Measurements from ENCODE around the gene RASGRF1.
"Not testable (repeated sequence)": the region's sequence is repeated elsewhere in the genome, so short reads cannot be mapped to it uniquely, and the experiment has no call there.

The RASGRF1 gene

DNA sequence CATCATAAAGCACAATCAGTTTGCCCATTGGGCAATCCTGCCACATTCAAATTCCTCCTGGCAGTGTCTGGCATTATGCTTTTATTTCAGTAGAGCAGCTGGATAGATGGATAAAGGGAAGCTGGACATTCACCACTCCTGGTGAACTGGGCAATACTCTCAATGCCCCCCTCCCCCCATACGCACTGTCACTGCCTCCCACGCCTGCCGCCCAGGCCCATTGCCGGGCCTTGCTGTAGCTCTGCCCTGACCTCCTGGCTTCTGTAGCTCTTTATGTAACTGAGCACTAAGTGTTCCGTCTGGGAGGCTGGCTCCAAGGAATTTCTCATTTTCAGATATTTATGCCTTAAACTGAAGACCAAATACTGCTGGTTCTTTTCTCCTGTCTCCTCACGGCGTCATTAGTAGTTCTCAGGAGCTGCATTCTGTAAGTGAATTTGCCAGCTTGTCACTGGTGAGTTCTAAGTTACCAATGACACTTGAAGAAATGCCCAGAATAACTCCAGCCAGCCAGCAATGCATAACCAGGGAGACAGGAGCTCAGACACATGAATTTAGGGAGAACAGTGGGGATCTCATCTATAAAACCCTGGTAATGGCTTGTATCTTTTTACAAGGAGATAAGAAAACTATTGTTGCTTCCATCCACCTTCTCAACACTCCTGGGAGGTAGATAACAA lies 25.5 kb upstream of the RASGRF1 start:
- no peak overlapping the region for H3K4me2 ChIP-seq (ENCODE audit: low read depth, low read length, poor library complexity, severe bottlenecking)
- H3K9me3 ChIP-seq (ENCODE audit: insufficient read depth, low read depth, low read length), result no peaks in the 10 kb centered on the region
- H3K9ac ChIP-seq (ENCODE audit: low read depth, low read length, poor library complexity, severe bottlenecking), result no peak overlapping the region
- H3K9me2 ChIP-seq (replicated peaks; ENCODE audit: low read depth, low read length), result no peaks in the 10 kb centered on the region
- no peak overlapping the region for H2AFZ ChIP-seq (ENCODE audit: low read length)
- H3K79me2 ChIP-seq (ENCODE audit: insufficient read depth, low read length), result no peaks in the 10 kb centered on the region
- no peaks in the 10 kb centered on the region for H3F3A ChIP-seq (ENCODE audit: low read depth)
- no peaks in the 10 kb centered on the region for H3K27me3 ChIP-seq (ENCODE audit: insufficient read depth, low read length, poor library complexity, severe bottlenecking)
- H3K36me3 ChIP-seq (ENCODE audit: insufficient read depth, low read length), result no peaks in the 10 kb centered on the region
- no peak for TF ChIP-seq EZH2phosphoT487 (IDR thresholded peaks at IDR 0.05; ENCODE audit: borderline replicate concordance)
- TF ChIP-seq, protein P1, sequence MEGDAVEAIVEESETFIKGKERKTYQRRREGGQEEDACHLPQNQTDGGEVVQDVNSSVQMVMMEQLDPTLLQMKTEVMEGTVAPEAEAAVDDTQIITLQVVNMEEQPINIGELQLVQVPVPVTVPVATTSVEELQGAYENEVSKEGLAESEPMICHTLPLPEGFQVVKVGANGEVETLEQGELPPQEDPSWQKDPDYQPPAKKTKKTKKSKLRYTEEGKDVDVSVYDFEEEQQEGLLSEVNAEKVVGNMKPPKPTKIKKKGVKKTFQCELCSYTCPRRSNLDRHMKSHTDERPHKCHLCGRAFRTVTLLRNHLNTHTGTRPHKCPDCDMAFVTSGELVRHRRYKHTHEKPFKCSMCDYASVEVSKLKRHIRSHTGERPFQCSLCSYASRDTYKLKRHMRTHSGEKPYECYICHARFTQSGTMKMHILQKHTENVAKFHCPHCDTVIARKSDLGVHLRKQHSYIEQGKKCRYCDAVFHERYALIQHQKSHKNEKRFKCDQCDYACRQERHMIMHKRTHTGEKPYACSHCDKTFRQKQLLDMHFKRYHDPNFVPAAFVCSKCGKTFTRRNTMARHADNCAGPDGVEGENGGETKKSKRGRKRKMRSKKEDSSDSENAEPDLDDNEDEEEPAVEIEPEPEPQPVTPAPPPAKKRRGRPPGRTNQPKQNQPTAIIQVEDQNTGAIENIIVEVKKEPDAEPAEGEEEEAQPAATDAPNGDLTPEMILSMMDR (conservative IDR thresholded peaks at IDR 0.05; ENCODE audit: low read length), result no peak
- H3K4me1 ChIP-seq (ENCODE audit: insufficient read depth, low read length, poor library complexity, severe bottlenecking), result no peaks in the 10 kb centered on the region
- H3K4me3 ChIP-seq (ENCODE audit: low read length, poor library complexity, severe bottlenecking), result no peak overlapping the region
- no peaks in the 10 kb centered on the region for H4K20me1 ChIP-seq (ENCODE audit: insufficient read depth, low read length, poor library complexity, severe bottlenecking)

DNA sequence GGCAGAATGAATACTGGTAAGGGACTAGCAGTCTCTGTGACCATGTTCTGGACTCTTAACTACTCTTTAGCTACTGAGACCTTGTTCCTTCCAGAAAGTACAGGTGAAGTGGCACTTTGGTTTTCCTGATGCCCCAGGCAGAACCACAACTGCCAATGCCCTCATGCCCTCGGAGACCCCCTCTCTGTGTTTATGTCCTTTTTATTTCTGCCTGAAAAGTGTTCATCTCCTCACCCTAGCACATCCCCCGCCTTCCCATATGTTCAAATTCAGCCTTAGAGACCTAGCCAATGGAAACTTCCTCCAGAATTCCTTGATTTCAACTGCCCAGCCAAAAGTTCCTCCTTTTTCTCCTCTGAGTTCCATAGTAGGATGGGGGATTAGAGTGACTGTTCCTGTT lies 23.3 kb upstream of the RASGRF1 start:
- Histone ChIP-seq H3K36me3 (ENCODE audit: insufficient read depth, low read length) (no peaks in the 10 kb centered on the region), H3F3A (ENCODE audit: low read depth) (no peaks in the 10 kb centered on the region), H4K20me1 (ENCODE audit: insufficient read depth, low read length, poor library complexity, severe bottlenecking) (no peaks in the 10 kb centered on the region), H3K4me1 (ENCODE audit: insufficient read depth, low read length, poor library complexity, severe bottlenecking) (no peaks in the 10 kb centered on the region), H3K4me3 (ENCODE audit: low read length, poor library complexity, severe bottlenecking) (no peak overlapping the region), H2AFZ (ENCODE audit: low read length) (no peak overlapping the region), H3K27me3 (ENCODE audit: insufficient read depth, low read length, poor library complexity, severe bottlenecking) (no peaks in the 10 kb centered on the region), H3K9me2 (replicated peaks; ENCODE audit: low read depth, low read length) (no peaks in the 10 kb centered on the region), H3K9me3 (ENCODE audit: insufficient read depth, low read depth, low read length) (no peaks in the 10 kb centered on the region), H3K79me2 (ENCODE audit: insufficient read depth, low read length) (no peaks in the 10 kb centered on the region), H3K4me2 (ENCODE audit: low read depth, low read length, poor library complexity, severe bottlenecking) (no peak overlapping the region), H3K9ac (ENCODE audit: low read depth, low read length, poor library complexity, severe bottlenecking) (no peak overlapping the region)
- TF ChIP-seq EZH2phosphoT487 (IDR thresholded peaks at IDR 0.05; ENCODE audit: borderline replicate concordance), result no peak

DNA sequence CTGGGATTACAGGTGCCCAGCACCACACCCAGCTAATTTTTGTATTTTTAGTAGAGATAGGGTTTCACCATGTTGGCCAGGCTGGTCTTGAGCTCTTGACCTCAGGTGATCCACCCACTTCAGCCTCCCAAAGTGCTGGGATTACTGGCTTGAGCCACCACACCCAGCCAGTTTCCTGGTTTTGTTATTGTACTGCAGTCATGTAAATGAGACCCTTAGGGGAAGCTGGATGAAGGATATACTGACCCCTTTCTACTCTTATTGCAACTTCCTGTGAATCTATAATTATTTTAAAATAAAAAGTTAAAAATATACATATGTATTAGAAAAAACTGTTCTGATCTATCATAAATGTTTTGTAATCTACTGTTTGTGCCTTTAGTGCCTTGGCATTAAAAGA lies 20.8 kb upstream of the RASGRF1 start:
- H3K79me2 ChIP-seq (ENCODE audit: insufficient read depth, low read length); H3K27me3 ChIP-seq (ENCODE audit: insufficient read depth, low read length, poor library complexity, severe bottlenecking): not testable (repeated sequence)

DNA sequence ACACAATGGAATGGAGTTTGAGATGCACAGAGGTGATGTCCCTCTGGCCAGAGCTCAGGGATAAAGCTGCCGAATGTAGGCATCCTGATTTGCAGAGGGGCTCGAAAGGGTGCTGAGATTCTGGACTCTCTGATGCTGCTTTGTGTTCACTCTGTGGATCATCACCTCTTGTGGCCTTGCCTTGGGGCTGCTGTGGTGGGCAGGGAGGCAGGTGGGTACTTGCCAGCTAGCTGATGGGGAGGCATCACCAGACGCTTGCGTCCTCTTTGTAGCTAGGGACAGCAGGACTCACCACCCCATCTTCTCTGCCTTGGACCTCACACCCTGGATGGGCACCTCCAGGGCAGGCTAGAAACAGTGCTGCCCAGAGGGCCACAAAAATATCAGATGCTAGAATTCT lies 14.6 kb upstream of the RASGRF1 start:
- Histone ChIP-seq H3K36me3 (ENCODE audit: insufficient read depth, low read length) (no peaks in the 10 kb centered on the region), H3K27me3 (ENCODE audit: insufficient read depth, low read length, poor library complexity, severe bottlenecking) (no peaks in the 10 kb centered on the region), H4K20me1 (ENCODE audit: insufficient read depth, low read length, poor library complexity, severe bottlenecking) (no peaks in the 10 kb centered on the region), H3K4me1 (ENCODE audit: insufficient read depth, low read length, poor library complexity, severe bottlenecking) (no peaks in the 10 kb centered on the region), H3K79me2 (ENCODE audit: insufficient read depth, low read length) (no peaks in the 10 kb centered on the region), H3K4me3 (ENCODE audit: low read length, poor library complexity, severe bottlenecking) (no peak overlapping the region), H3F3A (ENCODE audit: low read depth) (no peaks in the 10 kb centered on the region), H3K9me2 (replicated peaks; ENCODE audit: low read depth, low read length) (no peaks in the 10 kb centered on the region), H3K9me3 (ENCODE audit: insufficient read depth, low read depth, low read length) (no peaks in the 10 kb centered on the region), H3K9ac (ENCODE audit: low read depth, low read length, poor library complexity, severe bottlenecking) (no peak overlapping the region), H3K4me2 (ENCODE audit: low read depth, low read length, poor library complexity, severe bottlenecking) (no peak overlapping the region), H2AFZ (ENCODE audit: low read length) (no peak overlapping the region)
- TF ChIP-seq EZH2phosphoT487 (IDR thresholded peaks at IDR 0.05; ENCODE audit: borderline replicate concordance), result no peak
- TF ChIP-seq, protein P1 (conservative IDR thresholded peaks at IDR 0.05; ENCODE audit: low read length), result no peak

More for the DNA sequence above, 20.8 kb upstream of the RASGRF1 start:
- H3K4me1 ChIP-seq (ENCODE audit: insufficient read depth, low read length, poor library complexity, severe bottlenecking); H4K20me1 ChIP-seq (ENCODE audit: insufficient read depth, low read length, poor library complexity, severe bottlenecking); H3K9me2 ChIP-seq (replicated peaks; ENCODE audit: low read depth, low read length); H3F3A ChIP-seq (ENCODE audit: low read depth); H3K9ac ChIP-seq (ENCODE audit: low read depth, low read length, poor library complexity, severe bottlenecking); H3K9me3 ChIP-seq (ENCODE audit: insufficient read depth, low read depth, low read length); H3K4me2 ChIP-seq (ENCODE audit: low read depth, low read length, poor library complexity, severe bottlenecking); H2AFZ ChIP-seq (ENCODE audit: low read length); H3K36me3 ChIP-seq (ENCODE audit: insufficient read depth, low read length); H3K4me3 ChIP-seq (ENCODE audit: low read length, poor library complexity, severe bottlenecking): not testable (repeated sequence)
